Tibial nerve (tissue), 4 donors: ENCODE results near the gene TRPC3. TPM values are rescaled to one million over a fixed set of nuclear protein-coding genes. Genes with fewer than 3 reads are reported as not detected.
A peak's percentile ranks its signal among the peaks of the same experiment; 100 is the strongest.

Experiments used
- DNase-seq, 2 donors: peaks; one replicate each; pipeline ENCODE4 v3.0.0-alpha.2; 2019; ENCODE audit warnings: low spot score in 2 of 2
- H3K27ac ChIP-seq, 4 donors: fragments of 200-600 bp; sonication (generic) in 3 of 4; one replicate each; pipeline ENCODE4 v1.5.1; 2017 to 2019; ENCODE audit warnings: mild to moderate bottlenecking in 1 of 4
- H3K27me3 ChIP-seq, 2 donors: fragments of 200-600 bp; sonication (generic) in 1 of 2; one replicate each; pipeline versions ENCODE4 v1.5.1 to v1.6.0; 2017 to 2019
- H3K36me3 ChIP-seq, 3 donors: fragments of 200-600 bp; sonication (generic); one replicate each; pipeline ENCODE4 v1.5.1; 2018 to 2019
- H3K4me1 ChIP-seq, 4 donors: fragments of 200-600 bp; sonication (generic) in 3 of 4; one replicate each; pipeline ENCODE4 v1.5.1; 2017 to 2019
- H3K4me3 ChIP-seq, 4 donors: fragments of 200-600 bp; sonication (generic) in 3 of 4; one replicate each; pipeline ENCODE4 v1.5.1; 2017 to 2019; ENCODE audit warnings: mild to moderate bottlenecking in 1 of 4, moderate library complexity in 1 of 4
- H3K9me3 ChIP-seq, 4 donors: fragments of 200-600 bp; sonication (generic) in 3 of 4; one replicate each; pipeline ENCODE4 v1.5.1; 2017 to 2019
- EP300 ChIP-seq, 2 donors: sonication (generic); formaldehyde crosslinking; IDR thresholded peaks; one replicate each; pipeline ENCODE4 v1.6.1; 2017; ENCODE audit warnings: antibody characterized with exemption in 2 of 2, mild to moderate bottlenecking in 1 of 2
- POLR2A ChIP-seq, 2 donors: fragments of 450-650 bp; IDR thresholded peaks; one replicate each; pipeline ENCODE4 v1.6.1; 2017; ENCODE audit warnings: antibody characterized with exemption in 2 of 2, mild to moderate bottlenecking in 2 of 2, moderate library complexity in 2 of 2
- WGBS, 2 donors: methylation state at CpG; one replicate each; pipeline ENCODE4 v1.1.5; 2018; 5-methylcytosine and 5-hydroxymethylcytosine counted together
- total RNA-seq, 4 donors: library from RNA; depleted of rRNA; stranded (reverse); fragments of >200 nt; gene quantifications; one replicate each; pipeline ENCODE4 v1.1.0, GENCODE V29; 2016
- TF ChIP-seq, protein P1 (sequence below), 5 experiments: fragments of 200-600 bp in 3 of 5; fragments of 450-650 bp in 2 of 5; sonication (generic) in 3 of 5; IDR thresholded peaks; one replicate each; pipeline ENCODE4 v1.5.1; 2016 to 2019; ENCODE audit warnings: antibody characterized with exemption in 5 of 5, mild to moderate bottlenecking in 3 of 5, moderate library complexity in 2 of 5

TRPC3 gene
- total RNA-seq, 4 donors from 2014 or later = 0.21 to 4.5 (median 2.0) TPM; not detected in 1

DNA sequence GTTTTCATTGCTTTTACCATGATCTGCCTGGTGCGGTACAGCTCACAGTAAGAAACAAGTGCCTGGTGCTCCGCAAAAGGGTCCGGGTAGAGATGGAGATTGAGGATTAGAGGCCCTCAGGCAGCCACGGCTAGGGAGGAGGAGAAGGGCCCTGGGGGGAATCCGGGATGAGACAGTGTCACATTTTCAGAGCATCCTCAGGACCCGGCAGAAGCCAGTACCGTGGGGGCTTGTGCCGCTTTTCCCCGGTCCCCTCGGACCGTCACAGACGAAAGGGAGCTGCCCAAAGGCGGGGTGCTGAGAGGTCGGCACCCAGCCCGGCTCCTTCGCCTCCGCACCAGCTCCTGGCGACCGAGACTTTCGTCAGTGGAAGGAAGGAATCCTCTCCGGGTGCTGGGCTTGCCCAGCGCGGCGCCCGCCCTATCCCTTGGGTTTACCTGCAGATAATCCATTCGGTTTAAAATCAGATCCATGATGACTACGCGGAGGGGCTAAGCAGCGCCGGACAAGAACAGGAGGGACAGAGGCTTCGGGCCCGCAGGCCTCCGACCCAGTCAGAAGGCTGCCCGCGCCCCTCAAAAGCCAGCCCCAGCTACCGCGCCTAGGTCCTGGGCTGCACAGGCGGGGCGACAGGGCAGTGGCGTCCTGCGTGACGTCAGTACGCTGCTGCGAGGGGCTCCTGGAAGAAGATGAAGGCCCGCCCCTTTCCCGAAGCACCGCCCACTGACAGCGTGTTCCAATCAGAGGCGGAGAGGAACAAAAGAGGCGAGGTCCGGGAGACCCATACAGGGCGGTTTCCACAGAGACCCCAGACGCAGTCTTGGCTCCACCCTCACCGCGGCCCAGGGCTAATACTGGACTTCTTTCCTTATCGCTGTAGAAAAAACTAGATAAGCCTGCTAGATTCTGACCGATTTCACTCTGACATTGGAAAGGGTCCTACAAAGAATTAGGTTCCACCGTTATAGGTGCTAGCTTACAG is 81.7 kb downstream of the TRPC3 start, which contains the start of gene BBS7:
BBS7 (minus strand) TSS at position 634 of the 982 bp plus-strand sequence; CDS start at position 473, 161 bp downstream.
- H3K36me3 ChIP-seq = peaks cover 0 to 26% (median 0%) of the 10 kb centered on the region in 3 donors
- peak within 1 kb of the TSS; percentile 65 to 85 (median 74) for H3K4me3 ChIP-seq
- peaks cover 0 to 16% (median 7%) of the 10 kb centered on the region in 4 donors for H3K4me1 ChIP-seq
- H3K9me3 ChIP-seq = peaks cover 0 to 7% (median 3%) of the 10 kb centered on the region in 4 donors
- H3K27me3 ChIP-seq = no peaks in the 10 kb centered on the region
- peak; percentile 98 to 99 for DNase-seq
- 1% methylated on average over 40 to 57 of the region's 58 CpGs for WGBS, 2 donors
- peak within 1 kb of the TSS; percentile 85 to 97 (median 96) for H3K27ac ChIP-seq
- TF ChIP-seq EP300 (IDR thresholded peaks at IDR 0.05) (peak in 1 of 2 donors; percentile 97), POLR2A (IDR thresholded peaks at IDR 0.05) (peak; percentile 58 to 93)
- TF ChIP-seq, protein P1, sequence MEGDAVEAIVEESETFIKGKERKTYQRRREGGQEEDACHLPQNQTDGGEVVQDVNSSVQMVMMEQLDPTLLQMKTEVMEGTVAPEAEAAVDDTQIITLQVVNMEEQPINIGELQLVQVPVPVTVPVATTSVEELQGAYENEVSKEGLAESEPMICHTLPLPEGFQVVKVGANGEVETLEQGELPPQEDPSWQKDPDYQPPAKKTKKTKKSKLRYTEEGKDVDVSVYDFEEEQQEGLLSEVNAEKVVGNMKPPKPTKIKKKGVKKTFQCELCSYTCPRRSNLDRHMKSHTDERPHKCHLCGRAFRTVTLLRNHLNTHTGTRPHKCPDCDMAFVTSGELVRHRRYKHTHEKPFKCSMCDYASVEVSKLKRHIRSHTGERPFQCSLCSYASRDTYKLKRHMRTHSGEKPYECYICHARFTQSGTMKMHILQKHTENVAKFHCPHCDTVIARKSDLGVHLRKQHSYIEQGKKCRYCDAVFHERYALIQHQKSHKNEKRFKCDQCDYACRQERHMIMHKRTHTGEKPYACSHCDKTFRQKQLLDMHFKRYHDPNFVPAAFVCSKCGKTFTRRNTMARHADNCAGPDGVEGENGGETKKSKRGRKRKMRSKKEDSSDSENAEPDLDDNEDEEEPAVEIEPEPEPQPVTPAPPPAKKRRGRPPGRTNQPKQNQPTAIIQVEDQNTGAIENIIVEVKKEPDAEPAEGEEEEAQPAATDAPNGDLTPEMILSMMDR (IDR thresholded peaks at IDR 0.05) = peak in 1 of 5 experiments; percentile 8

- TF ChIP-seq, protein P1 (IDR thresholded peaks at IDR 0.05) = no peak
- TF ChIP-seq POLR2A (IDR thresholded peaks at IDR 0.05) = no peak
- TF ChIP-seq EP300 (IDR thresholded peaks at IDR 0.05) = no peak
- peaks cover 0 to 7% (median under 1%) of the 10 kb centered on the region in 4 donors for H3K4me1 ChIP-seq
- no peak for DNase-seq
- peaks cover 0 to 66% (median 0%) of the 10 kb centered on the region in 3 donors for H3K36me3 ChIP-seq
- peaks cover 0 to 7% (median 3%) of the 10 kb centered on the region in 4 donors for H3K9me3 ChIP-seq
- no peaks in the 10 kb centered on the region for H3K27me3 ChIP-seq
- no peak overlapping the region for H3K4me3 ChIP-seq
- H3K27ac ChIP-seq = no peak overlapping the region
- WGBS, 2 donors = 80% methylated on average over 7 of the region's 7 CpGs
These were observed 88.1 kb downstream of the TRPC3 start for GRCh38 chr4:121863799-121864198.

DNA sequence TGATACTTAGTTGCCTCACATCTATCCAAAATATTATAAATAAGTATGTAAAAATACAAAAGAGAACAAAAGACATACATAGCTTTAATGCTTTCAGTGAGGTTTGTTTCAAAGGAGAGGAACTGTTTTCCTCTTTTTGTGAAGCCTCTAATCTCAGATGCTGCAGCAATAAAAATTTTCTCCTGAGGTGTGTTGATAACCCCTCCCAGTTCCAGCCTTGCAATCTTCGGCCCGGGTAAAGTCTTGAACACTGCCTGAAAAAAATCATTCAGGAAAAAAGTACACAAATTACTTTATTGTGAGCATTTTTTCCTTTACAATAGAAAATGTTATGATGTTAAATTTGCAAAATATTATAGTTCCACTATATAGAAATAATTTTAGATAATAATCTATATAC is 90.4 kb downstream of the TRPC3 start:
- 91 to 93% methylated on average over 2 of the region's 2 CpGs for WGBS, 2 donors
- H3K9me3 ChIP-seq = no peaks in the 10 kb centered on the region
- no peaks in the 10 kb centered on the region for H3K27me3 ChIP-seq
- no peak for TF ChIP-seq EP300 (IDR thresholded peaks at IDR 0.05)
- TF ChIP-seq POLR2A (IDR thresholded peaks at IDR 0.05) = no peak
- H3K27ac ChIP-seq = no peak overlapping the region
- no peak for DNase-seq
- peaks cover 0 to 74% (median 0%) of the 10 kb centered on the region in 3 donors for H3K36me3 ChIP-seq
- H3K4me3 ChIP-seq = no peak overlapping the region
- peaks cover 0 to 6% (median 0%) of the 10 kb centered on the region in 4 donors for H3K4me1 ChIP-seq

DNA sequence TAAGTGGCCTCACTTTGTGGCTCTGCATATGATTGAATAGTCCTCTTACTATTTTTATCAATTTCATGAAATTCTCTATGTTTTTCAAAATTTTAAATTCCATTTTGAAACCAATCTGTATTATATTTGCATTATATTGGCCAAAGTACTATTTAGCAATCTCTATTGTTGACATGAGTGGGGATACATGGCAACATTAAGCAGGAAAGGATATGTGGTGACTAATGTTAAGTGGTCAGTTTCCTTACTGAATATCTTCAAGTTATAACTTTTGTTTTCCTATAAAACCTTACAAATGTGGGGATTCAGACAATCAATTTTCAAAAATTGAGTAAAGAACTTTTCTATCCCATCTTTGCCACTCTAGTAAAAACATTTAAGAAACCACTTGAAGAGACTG is 91.7 kb downstream of the TRPC3 start:
- no peak overlapping the region for H3K4me3 ChIP-seq
- peaks cover 0 to 69% (median 0%) of the 10 kb centered on the region in 3 donors for H3K36me3 ChIP-seq
- H3K4me1 ChIP-seq = peaks cover 0 to 6% (median 0%) of the 10 kb centered on the region in 4 donors
- TF ChIP-seq POLR2A (IDR thresholded peaks at IDR 0.05) (no peak), EP300 (IDR thresholded peaks at IDR 0.05) (no peak)
- TF ChIP-seq, protein P1 (IDR thresholded peaks at IDR 0.05) = no peak
- H3K27me3 ChIP-seq = no peaks in the 10 kb centered on the region
- no peak overlapping the region for H3K27ac ChIP-seq
- no peak for DNase-seq
- no peaks in the 10 kb centered on the region for H3K9me3 ChIP-seq

DNA sequence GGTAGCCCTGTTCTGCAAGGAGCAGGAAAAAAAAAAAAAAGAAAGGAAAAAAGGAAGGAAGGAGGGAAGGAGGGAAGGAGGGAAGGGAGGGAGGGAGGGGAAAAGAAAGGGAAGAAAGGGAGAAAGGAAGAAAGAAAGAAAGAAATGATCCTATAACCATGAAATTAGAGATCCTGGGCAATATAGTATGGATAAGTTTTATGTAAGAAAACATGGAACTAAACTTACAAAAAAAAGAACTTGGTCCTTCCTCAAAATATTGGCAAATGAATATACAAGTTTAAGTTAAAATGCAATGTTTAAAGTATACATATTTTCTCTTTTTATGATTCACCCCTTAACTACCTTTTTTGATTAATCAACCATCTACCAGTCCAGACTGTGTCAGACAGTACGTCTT is 100.5 kb downstream of the TRPC3 start:
- no peaks in the 10 kb centered on the region for H3K4me1 ChIP-seq
- peaks cover 0 to 66% (median 0%) of the 10 kb centered on the region in 3 donors for H3K36me3 ChIP-seq
- TF ChIP-seq, protein P1 (IDR thresholded peaks at IDR 0.05) = no peak
- TF ChIP-seq POLR2A (IDR thresholded peaks at IDR 0.05) (no peak), EP300 (IDR thresholded peaks at IDR 0.05) (no peak)
- no peak overlapping the region for H3K4me3 ChIP-seq
- H3K9me3 ChIP-seq = no peaks in the 10 kb centered on the region
- H3K27ac ChIP-seq = no peak overlapping the region
- H3K27me3 ChIP-seq = no peaks in the 10 kb centered on the region
- WGBS, 2 donors = 92 to 99% methylated on average over 1 of the region's 1 CpG
- no peak for DNase-seq
